EH (cell line): ENCODE data around the gene GATAD2B.

ENCODE experiments used
- DNase-seq: peaks from one replicate; pipeline ENCODE4 v3.0.0-alpha.2; 2015; ENCODE audit warnings: low read depth

Gene GATAD2B

GRCh38 chr1:153922972-153923925 is at the start of gene GATAD2B:
TSS of gene GATAD2B (minus strand) at chr1:153922972. CDS start at chr1:153828347, 94,625 bp downstream.
- DNase-seq = peak; percentile 100

GRCh38 chr1:153970346-153970745 is 47.6 kb upstream of the GATAD2B start:
- no peak for DNase-seq

- DNase-seq = no peak
Observed at GRCh38 chr1:153968972-153969371, 46.2 kb upstream of the GATAD2B start.

GRCh38 chr1:153968408-153968807 is 45.6 kb upstream of the GATAD2B start:
- no peak for DNase-seq

- DNase-seq = no peak
Observed at GRCh38 chr1:153968000-153968363, 45.2 kb upstream of the GATAD2B start.

GRCh38 chr1:153967107-153967999 is 44.6 kb upstream of the GATAD2B start, which contains the start of gene CREB3L4:
TSS of gene CREB3L4 (plus strand) at chr1:153967902. CDS start at chr1:153968526, 624 bp downstream.
- peak; percentile 97 for DNase-seq

GRCh38 chr1:153963850-153964331 is 41.1 kb upstream of the GATAD2B start:
- peak; percentile 54 for DNase-seq

- peak; percentile 96 for DNase-seq
Observed at GRCh38 chr1:153963030-153963849, 40.5 kb upstream of the GATAD2B start, which contains the start of gene SLC39A1. TSS of gene SLC39A1 (minus strand) at chr1:153963537. CDS start at chr1:153962715, 822 bp downstream.

GRCh38 chr1:153962088-153963029 is 39.6 kb upstream of the GATAD2B start:
- peak; percentile 84 for DNase-seq

GRCh38 chr1:153961421-153961820 is 38.6 kb upstream of the GATAD2B start:
- DNase-seq = no peak

- DNase-seq = no peak
Observed at GRCh38 chr1:153960206-153960605, 37.4 kb upstream of the GATAD2B start.

GRCh38 chr1:153959454-153959853 is 36.7 kb upstream of the GATAD2B start:
- DNase-seq = no peak

GRCh38 chr1:153958961-153959260 is 36.1 kb upstream of the GATAD2B start:
- no peak for DNase-seq

GRCh38 chr1:153958111-153958960 is 35.6 kb upstream of the GATAD2B start, which contains the start of gene CRTC2:
TSS of gene CRTC2 (minus strand) at chr1:153958612. CDS start at chr1:153958497, 115 bp downstream.
- peak; percentile 99 for DNase-seq

GRCh38 chr1:153957744-153958110 is 35.0 kb upstream of the GATAD2B start:
- peak; percentile 37 for DNase-seq

GRCh38 chr1:153956997-153957715 is 34.4 kb upstream of the GATAD2B start:
- no peak for DNase-seq

- DNase-seq = no peak
Observed at GRCh38 chr1:153954826-153955225, 32.1 kb upstream of the GATAD2B start.

- no peak for DNase-seq
Observed at GRCh38 chr1:153953859-153954365, 31.1 kb upstream of the GATAD2B start.
